Memory B cell (primary cell): ENCODE results near the gene NDUFB10.

Experiments
- ATAC-seq: fragments of 150-1000 bp; cut with Tn5 transposase; 2 replicates; pipeline ENCODE4 v1.10.0; 2021; ENCODE audit warnings: low read depth, mild to moderate bottlenecking, moderate library complexity
- DNase-seq, 2 donors: peaks; one replicate each; pipeline ENCODE4 v3.0.0; 2022; ENCODE audit warnings: low spot score in 2 of 2
- H3K27ac Mint-ChIP-seq: one replicate; pipeline ENCODE4 v1.8.0; 2022; ENCODE audit warnings: mild to moderate bottlenecking, moderate library complexity, mixed read lengths
- H3K27me3 Mint-ChIP-seq: one replicate; pipeline ENCODE4 v1.8.0; 2022; ENCODE audit warnings: mixed read lengths
- H3K36me3 Mint-ChIP-seq: one replicate; pipeline ENCODE4 v1.8.0; 2022; ENCODE audit warnings: mild to moderate bottlenecking, mixed read lengths
- H3K4me1 Mint-ChIP-seq: one replicate; pipeline ENCODE4 v1.8.0; 2022; ENCODE audit warnings: mixed read lengths
- H3K4me3 Mint-ChIP-seq: one replicate; pipeline ENCODE4 v1.8.0; 2022; ENCODE audit warnings: mild to moderate bottlenecking, moderate library complexity, mixed read lengths
- H3K9me3 Mint-ChIP-seq: one replicate; pipeline ENCODE4 v1.8.0; 2022; ENCODE audit warnings: mixed read lengths

The NDUFB10 gene

GRCh38 chr16:2008009-2008526 is 48.7 kb downstream of the NDUFB10 start:
- Mint-ChIP-seq H3K36me3 (no peaks in the 10 kb centered on the region), H3K27ac (peak overlapping the region; percentile 26), H3K4me1 (peaks cover 36% of the 10 kb centered on the region), H3K4me3 (peak overlapping the region; percentile 71), H3K9me3 (no peaks in the 10 kb centered on the region), H3K27me3 (no peaks in the 10 kb centered on the region)
- DNase-seq (no peak), ATAC-seq (no peak)

- Mint-ChIP-seq H3K4me3 (peak overlapping the region; percentile 71), H3K36me3 (no peaks in the 10 kb centered on the region), H3K9me3 (no peaks in the 10 kb centered on the region), H3K27me3 (no peaks in the 10 kb centered on the region), H3K27ac (peak overlapping the region; percentile 26), H3K4me1 (peaks cover 36% of the 10 kb centered on the region)
- ATAC-seq, result no peak
- DNase-seq, result no peak
Observed at GRCh38 chr16:2008631-2009163, 49.4 kb downstream of the NDUFB10 start.

GRCh38 chr16:2009164-2009711 is 49.9 kb downstream of the NDUFB10 start:
- no peaks in the 10 kb centered on the region for H3K36me3 Mint-ChIP-seq
- DNase-seq, result no peak
- ATAC-seq, result peak; percentile 46
- H3K27me3 Mint-ChIP-seq, result no peaks in the 10 kb centered on the region
- H3K9me3 Mint-ChIP-seq, result no peaks in the 10 kb centered on the region
- H3K4me3 Mint-ChIP-seq, result peak overlapping the region; percentile 71
- H3K4me1 Mint-ChIP-seq, result peaks cover 33% of the 10 kb centered on the region
- H3K27ac Mint-ChIP-seq, result no peak overlapping the region

DNA sequence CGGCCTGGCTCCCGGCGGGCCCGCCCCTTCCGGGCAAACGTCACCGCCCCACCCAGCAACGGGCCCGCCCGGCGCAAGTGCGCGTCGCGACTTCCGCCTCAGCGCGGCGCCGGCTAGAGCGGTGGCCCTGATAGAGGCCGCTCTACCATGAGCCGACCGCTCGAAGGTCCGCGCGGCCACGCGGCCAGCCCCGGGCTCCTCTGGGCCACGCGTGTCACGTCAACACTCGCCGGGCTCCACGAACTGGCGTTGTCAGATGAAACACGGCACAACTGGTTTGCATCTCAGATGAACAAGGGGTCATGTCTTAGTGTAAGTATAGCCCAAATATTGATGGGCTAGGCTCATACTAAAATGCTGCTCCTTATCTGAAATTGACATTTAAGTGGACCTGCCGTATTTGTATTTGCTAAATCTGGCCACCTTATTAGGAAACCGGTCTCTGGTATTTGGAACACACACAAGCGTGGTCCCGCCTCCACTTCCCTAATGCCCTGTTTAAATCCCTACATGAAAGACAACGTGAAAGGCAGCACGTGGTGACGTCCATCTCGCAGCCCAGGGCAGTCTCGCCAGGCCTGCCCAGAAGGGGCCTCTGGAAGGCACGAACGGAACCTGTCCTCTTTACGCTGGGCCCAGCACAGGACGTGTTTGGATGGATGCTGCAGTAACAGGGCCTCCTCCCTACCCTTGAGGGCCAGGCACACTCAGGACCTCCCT is 50.6 kb downstream of the NDUFB10 start, which contains the start of gene ZNF598:
TSS of gene ZNF598 (minus strand) at position 31 of the 720 bp plus-strand sequence.
- Mint-ChIP-seq H3K36me3 (no peaks in the 10 kb centered on the region), H3K4me1 (peaks cover 32% of the 10 kb centered on the region), H3K9me3 (no peaks in the 10 kb centered on the region), H3K27ac (peak within 1 kb of the TSS; percentile 92), H3K4me3 (peak within 1 kb of the TSS; percentile 91), H3K27me3 (no peaks in the 10 kb centered on the region)
- DNase-seq (peak; percentile 69 to 77), ATAC-seq (peak; percentile 97)
